ENCODE results near the gene SLC27A2.

SLC27A2 gene

GRCh38 chr15:50141856-50142255 is 40.1 kb upstream of the SLC27A2 start:
- Histone ChIP-seq H3K27ac (no peak overlapping the region), H3K9ac (ENCODE audit: insufficient read length) (no peak overlapping the region), H3K36me3 (ENCODE audit: insufficient read depth, low read length) (no peaks in the 10 kb centered on the region), H3K4me3 (no peak overlapping the region), H3K9me3 (ENCODE audit: low read depth, low read length) (no peaks in the 10 kb centered on the region)
- TF ChIP-seq EZH2 (IDR thresholded peaks at IDR 0.05) (no peak), POLR2AphosphoS5 (IDR thresholded peaks at IDR 0.05; ENCODE audit: borderline replicate concordance, low read depth, low read length) (no peak), FOXP2 (optimal IDR thresholded peaks at IDR 0.05; ENCODE audit: control extremely low read depth, extremely low read length, insufficient read depth) (no peak)
- no peak for DNase-seq (ENCODE audit: low read depth, low spot score)

DNA sequence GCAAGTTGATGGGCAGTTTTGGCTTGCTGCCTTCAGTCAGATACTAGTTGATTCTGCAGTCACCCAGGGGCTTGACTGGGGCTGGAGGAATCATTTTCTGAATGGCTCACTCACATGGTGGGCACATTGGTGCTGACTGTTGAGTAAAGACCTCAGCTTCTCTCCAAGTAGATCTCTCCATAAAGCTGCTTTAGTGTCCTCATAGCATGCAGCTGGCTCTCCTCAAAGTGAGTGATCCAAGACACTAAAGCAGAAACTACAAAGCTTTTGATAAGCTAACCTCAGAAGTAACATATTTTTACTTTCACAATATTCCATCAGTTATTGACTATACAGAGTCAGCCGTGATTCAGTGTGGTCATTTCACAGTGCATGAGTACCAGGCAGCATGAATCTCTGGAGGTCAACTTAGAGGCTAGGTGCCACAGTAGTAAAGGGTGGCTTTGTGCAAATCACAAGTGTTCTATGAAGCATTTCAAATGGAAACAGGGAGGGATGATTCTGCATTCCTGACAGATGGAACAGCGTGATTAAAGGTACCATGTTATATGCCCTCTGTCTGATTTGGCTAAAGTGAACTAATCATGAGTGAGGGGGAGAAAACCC is 38.6 kb upstream of the SLC27A2 start:
- TF ChIP-seq POLR2AphosphoS5 (IDR thresholded peaks at IDR 0.05; ENCODE audit: borderline replicate concordance, low read depth, low read length) (no peak), EZH2 (IDR thresholded peaks at IDR 0.05) (no peak), FOXP2 (optimal IDR thresholded peaks at IDR 0.05; ENCODE audit: control extremely low read depth, extremely low read length, insufficient read depth) (no peak)
- H3K9me3 ChIP-seq (ENCODE audit: low read depth, low read length) = no peaks in the 10 kb centered on the region
- DNase-seq (ENCODE audit: low read depth, low spot score) = no peak
- H3K4me3 ChIP-seq = no peak overlapping the region
- H3K27ac ChIP-seq = no peak overlapping the region
- H3K36me3 ChIP-seq (ENCODE audit: insufficient read depth, low read length) = no peaks in the 10 kb centered on the region
- H3K9ac ChIP-seq (ENCODE audit: insufficient read length) = no peak overlapping the region

DNA sequence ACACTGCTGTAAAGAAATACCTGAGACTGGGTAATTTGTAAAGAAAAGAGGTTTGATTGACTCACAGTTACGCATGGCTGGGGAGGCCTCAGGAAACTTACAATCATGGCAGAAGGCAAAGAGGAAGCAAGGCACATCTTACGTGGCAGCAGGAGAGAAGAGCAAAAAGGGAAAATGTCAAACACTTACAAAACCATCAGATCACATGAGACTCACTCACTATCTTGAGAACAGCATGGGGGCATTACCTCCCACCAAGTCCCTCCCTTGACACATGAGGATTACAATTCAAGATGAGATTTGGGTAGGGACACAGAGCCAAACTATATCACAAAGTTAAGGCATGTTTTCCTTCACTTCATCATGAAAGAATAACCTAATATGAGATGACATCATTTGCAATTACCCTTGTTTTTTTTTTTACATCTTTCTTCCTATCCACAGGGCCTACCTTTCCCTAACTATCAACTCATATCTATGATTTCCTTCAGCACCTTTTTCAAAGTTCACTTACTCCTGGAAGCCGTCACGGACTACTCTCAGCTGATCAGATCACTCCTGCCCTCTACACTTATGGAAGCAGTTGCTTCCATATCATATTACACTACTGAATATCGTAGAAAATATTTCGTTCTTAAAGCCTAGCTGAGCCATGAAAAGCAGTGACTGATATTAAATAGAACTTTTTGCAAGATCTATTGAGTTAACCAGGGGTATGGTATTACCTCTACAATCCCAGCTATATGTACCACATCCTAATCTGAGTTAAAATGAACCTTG is 37.5 kb upstream of the SLC27A2 start:
- H3K9ac ChIP-seq (ENCODE audit: insufficient read length) = no peak overlapping the region
- TF ChIP-seq POLR2AphosphoS5 (IDR thresholded peaks at IDR 0.05; ENCODE audit: borderline replicate concordance, low read depth, low read length) (no peak), FOXP2 (optimal IDR thresholded peaks at IDR 0.05; ENCODE audit: control extremely low read depth, extremely low read length, insufficient read depth) (no peak), EZH2 (IDR thresholded peaks at IDR 0.05) (no peak)
- no peak overlapping the region for H3K27ac ChIP-seq

GRCh38 chr15:50145451-50145872 is 36.5 kb upstream of the SLC27A2 start:
- Histone ChIP-seq H3K9me3 (ENCODE audit: low read depth, low read length) (no peaks in the 10 kb centered on the region), H3K4me3 (no peak overlapping the region), H3K36me3 (ENCODE audit: insufficient read depth, low read length) (no peaks in the 10 kb centered on the region), H3K27ac (no peak overlapping the region), H3K9ac (ENCODE audit: insufficient read length) (no peak overlapping the region)
- no peak for TF ChIP-seq FOXP2 (optimal IDR thresholded peaks at IDR 0.05; ENCODE audit: control extremely low read depth, extremely low read length, insufficient read depth)
- TF ChIP-seq EZH2 (IDR thresholded peaks at IDR 0.05) = no peak
- TF ChIP-seq POLR2AphosphoS5 (IDR thresholded peaks at IDR 0.05; ENCODE audit: borderline replicate concordance, low read depth, low read length) = no peak
- peak; percentile 50 for DNase-seq (ENCODE audit: low read depth, low spot score)

More for the DNA sequence above, 37.5 kb upstream of the SLC27A2 start:
- Histone ChIP-seq H3K36me3 (ENCODE audit: insufficient read depth, low read length) (no peaks in the 10 kb centered on the region), H3K9me3 (ENCODE audit: low read depth, low read length) (no peaks in the 10 kb centered on the region), H3K4me3 (no peak overlapping the region)
- no peak for DNase-seq (ENCODE audit: low read depth, low spot score)

- no peak overlapping the region for H3K4me3 ChIP-seq
- no peak overlapping the region for H3K9ac ChIP-seq (ENCODE audit: insufficient read length)
- no peaks in the 10 kb centered on the region for H3K36me3 ChIP-seq (ENCODE audit: insufficient read depth, low read length)
- DNase-seq (ENCODE audit: low read depth, low spot score) = no peak
- TF ChIP-seq EZH2 (IDR thresholded peaks at IDR 0.05) (no peak), POLR2AphosphoS5 (IDR thresholded peaks at IDR 0.05; ENCODE audit: borderline replicate concordance, low read depth, low read length) (no peak), FOXP2 (optimal IDR thresholded peaks at IDR 0.05; ENCODE audit: control extremely low read depth, extremely low read length, insufficient read depth) (no peak)
- H3K27ac ChIP-seq = no peak overlapping the region
- no peaks in the 10 kb centered on the region for H3K9me3 ChIP-seq (ENCODE audit: low read depth, low read length)
Measured at GRCh38 chr15:50146632-50147031, 35.4 kb upstream of the SLC27A2 start.

GRCh38 chr15:50148362-50148963 is 33.5 kb upstream of the SLC27A2 start:
- Histone ChIP-seq H3K36me3 (ENCODE audit: insufficient read depth, low read length) (no peaks in the 10 kb centered on the region), H3K9ac (ENCODE audit: insufficient read length) (no peak overlapping the region), H3K4me3 (no peak overlapping the region), H3K27ac (no peak overlapping the region), H3K9me3 (ENCODE audit: low read depth, low read length) (no peaks in the 10 kb centered on the region)
- TF ChIP-seq EZH2 (IDR thresholded peaks at IDR 0.05) (no peak), POLR2AphosphoS5 (IDR thresholded peaks at IDR 0.05; ENCODE audit: borderline replicate concordance, low read depth, low read length) (no peak), FOXP2 (optimal IDR thresholded peaks at IDR 0.05; ENCODE audit: control extremely low read depth, extremely low read length, insufficient read depth) (no peak)
- DNase-seq (ENCODE audit: low read depth, low spot score) = peak; percentile 64

- no peak for TF ChIP-seq FOXP2 (optimal IDR thresholded peaks at IDR 0.05; ENCODE audit: control extremely low read depth, extremely low read length, insufficient read depth)
- TF ChIP-seq EZH2 (IDR thresholded peaks at IDR 0.05) = no peak
- no peak for TF ChIP-seq POLR2AphosphoS5 (IDR thresholded peaks at IDR 0.05; ENCODE audit: borderline replicate concordance, low read depth, low read length)
- no peak for DNase-seq (ENCODE audit: low read depth, low spot score)
- no peak overlapping the region for H3K27ac ChIP-seq
- H3K9ac ChIP-seq (ENCODE audit: insufficient read length) = no peak overlapping the region
- no peak overlapping the region for H3K4me3 ChIP-seq
- no peaks in the 10 kb centered on the region for H3K9me3 ChIP-seq (ENCODE audit: low read depth, low read length)
- no peaks in the 10 kb centered on the region for H3K36me3 ChIP-seq (ENCODE audit: insufficient read depth, low read length)
Measured at GRCh38 chr15:50149090-50149489, 32.9 kb upstream of the SLC27A2 start.

GRCh38 chr15:50150349-50150748 is 31.6 kb upstream of the SLC27A2 start:
- H3K27ac ChIP-seq = no peak overlapping the region
- TF ChIP-seq EZH2 (IDR thresholded peaks at IDR 0.05) (no peak), POLR2AphosphoS5 (IDR thresholded peaks at IDR 0.05; ENCODE audit: borderline replicate concordance, low read depth, low read length) (no peak), FOXP2 (optimal IDR thresholded peaks at IDR 0.05; ENCODE audit: control extremely low read depth, extremely low read length, insufficient read depth) (no peak)
- H3K9ac ChIP-seq (ENCODE audit: insufficient read length) = no peak overlapping the region
- H3K4me3 ChIP-seq = no peak overlapping the region
- no peaks in the 10 kb centered on the region for H3K9me3 ChIP-seq (ENCODE audit: low read depth, low read length)
- no peak for DNase-seq (ENCODE audit: low read depth, low spot score)
- no peaks in the 10 kb centered on the region for H3K36me3 ChIP-seq (ENCODE audit: insufficient read depth, low read length)
